NCI-H2196 (cell line): ENCODE results near the gene CEP89.
"Not testable (repeated sequence)": the region's sequence is repeated elsewhere in the genome, so short reads cannot be mapped to it uniquely, and the experiment has no call there.

Source experiments
- DNase-seq: peaks from one replicate; lab custom pipeline; 2025; ENCODE audit not compliant: unreplicated experiment; lab: John Stamatoyannopoulos, UW

CEP89 gene

DNA sequence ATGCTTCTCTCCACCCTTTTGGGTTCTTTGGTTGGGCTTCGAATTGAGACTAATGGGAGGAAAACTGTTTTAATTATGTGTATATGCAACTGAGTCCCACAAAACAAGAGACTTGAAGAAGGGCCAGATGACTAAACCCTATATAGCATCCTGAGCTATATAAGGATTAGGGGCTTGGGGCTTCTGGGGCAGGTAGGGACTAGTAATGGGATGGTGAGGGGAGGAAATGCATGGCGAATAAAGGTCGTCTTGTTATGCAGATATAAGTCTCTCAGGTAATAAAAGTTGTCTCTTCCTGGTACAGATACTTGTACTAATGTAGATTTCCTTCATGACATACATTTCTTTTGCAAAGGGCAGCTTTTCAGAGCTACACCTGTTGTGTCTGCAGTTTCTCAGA, 99.4 kb downstream of the CEP89 start:
- no peak for DNase-seq

GRCh38 chr19:32870981-32871451, 100.7 kb downstream of the CEP89 start:
- no peak for DNase-seq

DNA sequence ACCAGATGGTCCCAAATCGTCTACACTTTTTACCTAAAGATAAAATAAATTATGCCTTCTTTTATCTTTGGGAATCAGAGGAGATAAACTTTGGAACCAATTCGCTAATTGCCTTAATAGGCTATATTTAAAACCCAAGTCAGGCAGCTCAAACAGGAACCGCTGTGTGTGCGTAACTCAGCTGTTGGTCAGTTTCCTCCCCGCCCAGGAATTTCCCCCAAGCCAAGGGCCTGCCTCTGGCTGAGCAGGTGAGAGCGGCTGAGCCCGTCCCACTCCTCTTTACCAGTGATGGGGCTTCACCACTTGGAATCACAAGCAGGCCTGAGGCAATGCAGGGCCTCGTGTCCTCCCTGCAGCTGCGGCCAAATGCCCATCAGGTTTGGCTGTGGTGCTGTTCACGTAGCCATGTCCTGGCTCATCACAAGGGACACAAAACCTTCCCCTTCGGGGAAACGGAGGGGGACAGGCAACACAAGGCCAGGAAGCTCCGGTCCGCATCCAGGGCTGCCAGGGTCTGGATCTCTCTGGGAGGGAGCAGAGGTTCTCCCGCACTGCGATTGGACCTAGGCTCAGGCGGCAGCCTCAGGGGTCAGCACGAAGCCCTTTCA, 101.7 kb downstream of the CEP89 start:
- DNase-seq = no peak

DNA sequence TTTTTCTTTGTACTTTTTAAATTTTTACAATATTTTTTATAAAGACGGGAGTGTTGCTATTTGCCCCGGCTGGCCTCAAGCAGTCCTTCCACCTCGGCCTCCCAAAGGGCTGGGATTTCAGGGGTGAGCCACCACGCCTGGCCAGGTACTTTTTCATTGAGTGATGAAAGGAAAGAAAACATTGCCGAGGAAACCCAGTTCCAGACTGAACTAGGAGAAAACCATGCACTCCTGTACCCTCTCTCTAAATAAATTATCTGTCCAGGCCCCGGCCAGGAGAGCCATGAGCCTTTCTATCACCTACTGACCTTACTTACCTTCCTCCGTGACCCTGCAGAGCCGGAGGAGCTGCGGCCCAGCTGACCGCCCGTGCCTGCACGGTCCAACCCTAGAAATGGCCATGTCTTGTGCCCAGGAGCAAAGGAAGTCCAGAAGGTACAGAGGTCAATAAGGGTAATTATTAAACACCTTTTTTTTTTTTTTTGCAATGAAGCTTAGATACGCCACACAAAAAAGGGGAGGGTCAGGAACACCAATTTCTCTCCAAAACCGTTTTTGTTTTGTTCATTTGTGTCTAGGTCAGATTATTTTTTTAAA, 102.3 kb downstream of the CEP89 start, which contains the start of gene SLC7A9:
SLC7A9 (minus strand) TSS at position 399 of the 597 bp plus-strand sequence. CDS start 1,233 bp downstream, outside the sequence.
- no peak for DNase-seq

GRCh38 chr19:32868206-32868950, 103.4 kb downstream of the CEP89 start:
- DNase-seq = no peak

GRCh38 chr19:32867436-32867835, 104.3 kb downstream of the CEP89 start:
- DNase-seq = not testable (repeated sequence)

- no peak for DNase-seq
These were observed 105.0 kb downstream of the CEP89 start for GRCh38 chr19:32866564-32867265.

GRCh38 chr19:32866061-32866460, 105.7 kb downstream of the CEP89 start:
- no peak for DNase-seq

DNA sequence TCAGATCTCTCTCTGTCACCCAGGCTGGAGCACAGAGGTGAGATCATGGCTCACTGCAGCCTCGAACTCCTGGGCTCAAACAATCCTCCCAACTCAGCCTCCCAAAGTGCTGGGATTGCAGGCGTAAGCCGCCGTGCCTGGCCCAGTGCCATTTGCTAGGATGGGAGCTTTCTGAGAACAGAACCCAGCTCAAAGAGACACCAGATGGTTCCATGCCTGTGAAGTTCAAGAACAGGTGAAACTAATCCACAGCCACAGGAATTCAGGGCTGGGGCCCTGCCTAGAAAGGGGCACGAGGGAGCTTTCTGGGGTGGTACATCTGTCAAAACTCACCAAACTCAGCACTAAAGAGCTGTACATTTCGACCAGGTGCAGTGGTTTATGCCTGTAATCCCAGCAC, 106.4 kb downstream of the CEP89 start:
- DNase-seq = no peak

- DNase-seq = no peak
These were observed 107.3 kb downstream of the CEP89 start for GRCh38 chr19:32864318-32865007.

DNA sequence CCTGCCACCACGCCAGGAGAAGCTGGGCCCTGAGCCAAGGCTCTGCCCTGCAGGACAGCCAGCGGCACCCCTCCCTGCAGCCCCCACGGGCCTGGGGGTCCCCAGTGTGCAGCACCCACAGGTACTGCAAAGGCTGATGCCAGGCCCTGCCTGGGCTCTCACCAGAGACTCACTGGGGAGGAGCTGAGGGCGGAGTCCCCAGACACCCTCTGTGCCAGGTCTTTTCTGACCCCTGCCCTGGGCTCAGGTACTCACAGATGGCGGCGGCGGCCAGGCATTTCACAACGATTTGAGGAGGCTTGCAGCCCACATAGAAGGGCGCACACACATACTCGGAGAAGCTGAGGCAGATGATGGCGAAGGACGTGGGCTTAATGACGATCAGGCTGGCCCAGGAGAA, 107.9 kb downstream of the CEP89 start:
- no peak for DNase-seq

DNA sequence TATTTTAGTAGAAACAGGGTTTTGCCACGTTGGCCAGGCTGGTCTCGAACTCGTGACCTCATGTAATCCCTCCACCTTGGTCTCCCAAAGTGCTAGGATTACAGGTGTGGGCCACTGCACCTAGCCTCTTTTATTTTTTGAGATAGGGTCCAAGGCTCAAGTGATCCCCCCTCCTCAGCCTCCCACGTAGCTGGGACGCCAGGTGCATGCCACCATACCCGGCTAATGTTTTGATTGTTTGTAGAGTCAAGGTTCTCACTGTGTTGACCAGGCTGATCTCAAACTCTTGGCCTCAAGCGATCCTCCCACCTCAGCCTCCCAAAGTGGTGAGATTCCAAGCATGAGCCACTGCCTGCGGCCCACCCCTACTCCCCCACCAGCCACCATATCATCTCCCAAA, 108.5 kb downstream of the CEP89 start:
- DNase-seq = no peak

GRCh38 chr19:32862741-32863140, 109.0 kb downstream of the CEP89 start:
- DNase-seq = no peak

- DNase-seq = no peak
These were observed 109.6 kb downstream of the CEP89 start for GRCh38 chr19:32862173-32862572.

- DNase-seq = no peak
These were observed 110.2 kb downstream of the CEP89 start for GRCh38 chr19:32861596-32861995.

DNA sequence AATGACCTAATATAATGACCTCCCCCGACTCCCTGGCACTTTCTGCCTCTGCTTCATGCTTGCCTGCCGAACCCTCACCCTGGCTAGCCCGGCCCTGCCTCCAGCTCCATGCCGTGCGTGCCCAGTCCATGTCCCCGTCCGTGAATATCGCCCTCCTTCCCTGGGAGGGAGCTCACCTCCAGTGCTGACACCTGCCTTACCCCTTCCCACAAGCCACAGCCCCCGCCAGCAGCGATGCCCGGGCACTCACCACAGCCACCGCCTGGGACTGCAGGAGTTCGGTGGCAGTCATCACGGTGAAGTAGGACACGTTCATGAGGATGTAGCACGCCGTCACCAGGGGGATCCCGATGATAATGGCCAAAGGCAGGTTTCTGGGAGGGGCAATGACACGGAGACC, 112.2 kb downstream of the CEP89 start:
- no peak for DNase-seq

DNA sequence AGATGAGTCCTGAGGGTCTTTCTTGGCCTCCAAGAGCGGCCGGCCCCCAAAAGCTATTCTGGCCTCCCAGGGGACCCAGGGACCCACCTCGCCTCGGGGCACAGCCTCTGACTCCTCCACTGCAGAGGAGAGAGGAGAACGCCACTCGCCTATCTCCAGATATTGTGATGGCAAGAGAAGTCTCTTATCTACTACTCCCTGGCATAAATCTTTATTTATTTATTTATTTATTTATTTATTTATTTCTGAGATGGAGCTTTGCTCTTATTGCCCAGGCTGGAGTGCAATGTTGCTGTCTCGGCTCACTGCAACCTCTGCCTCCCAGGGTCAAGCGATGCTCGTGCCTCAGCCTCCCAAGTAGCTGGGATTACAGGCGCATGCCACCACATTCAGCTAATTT, 113.2 kb downstream of the CEP89 start:
- no peak for DNase-seq

DNA sequence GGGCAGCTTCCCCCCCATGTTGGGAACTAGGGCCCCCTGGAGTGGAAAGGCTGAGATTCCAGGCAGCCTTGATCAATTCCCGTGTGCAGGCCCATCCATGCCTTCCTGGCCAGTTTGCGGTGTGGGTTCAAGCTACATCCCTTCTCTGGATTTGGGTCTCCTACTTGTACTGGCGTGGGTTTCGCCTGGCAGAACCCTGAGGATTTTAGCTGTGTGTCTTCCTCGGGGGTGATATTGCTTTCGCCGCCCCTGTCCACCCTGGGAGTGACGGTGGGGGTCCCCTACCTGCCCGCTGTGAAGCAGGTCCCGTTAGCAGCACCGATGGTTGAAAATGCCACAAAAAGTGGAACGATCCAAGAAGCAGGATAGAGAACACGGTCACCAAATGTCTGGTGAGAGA, 113.6 kb downstream of the CEP89 start:
- DNase-seq = no peak

DNA sequence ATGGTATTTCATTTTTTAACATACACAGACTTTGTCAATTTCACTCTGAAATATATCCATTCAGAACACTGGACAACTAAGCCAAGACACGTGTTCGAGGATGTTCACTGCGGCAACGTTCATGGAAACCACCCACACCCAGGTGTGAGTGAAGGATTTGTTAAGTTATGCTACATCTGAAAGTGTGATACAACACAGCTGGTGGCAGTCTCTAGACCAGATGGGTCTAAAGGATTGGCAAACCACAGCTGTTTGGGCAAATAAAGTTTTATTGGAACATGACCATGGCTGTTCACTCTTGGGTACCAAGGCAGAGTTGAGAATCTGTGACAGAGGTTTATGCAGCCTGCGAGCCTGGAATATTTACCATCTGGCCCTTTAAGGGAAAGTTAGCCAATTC, 114.2 kb downstream of the CEP89 start:
- no peak for DNase-seq

DNA sequence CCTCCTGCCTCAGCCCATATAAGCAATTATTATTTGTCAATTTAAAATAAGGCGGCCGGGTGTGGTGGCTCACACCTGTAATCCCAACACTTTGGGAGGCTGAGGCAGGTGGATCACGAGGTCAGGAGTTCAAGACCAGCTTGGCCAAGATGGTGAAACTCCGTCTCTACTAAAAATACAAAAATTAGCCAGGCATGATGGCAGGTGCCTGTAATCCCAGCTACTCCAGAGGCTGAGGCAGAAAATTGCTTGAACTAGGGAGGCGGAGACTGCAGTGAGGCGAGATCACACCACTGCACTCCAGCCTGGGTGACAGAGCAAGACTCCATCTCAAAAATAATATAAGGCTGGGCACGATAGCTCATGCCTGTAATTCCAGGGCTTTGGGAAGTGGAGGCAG, 114.9 kb downstream of the CEP89 start:
- not testable (repeated sequence) for DNase-seq

GRCh38 chr19:32852216-32852615, 119.5 kb downstream of the CEP89 start:
- no peak for DNase-seq
